GM18526 (cell line): ENCODE measurements around the gene MTHFD1.

ENCODE experiments used
- POLR2A ChIP-seq: IDR thresholded peaks from 3 replicates; pipeline ENCODE4 v1.6.1; 2011; ENCODE audit not compliant: insufficient read length; ENCODE audit errors: extremely low read depth

Gene MTHFD1

DNA sequence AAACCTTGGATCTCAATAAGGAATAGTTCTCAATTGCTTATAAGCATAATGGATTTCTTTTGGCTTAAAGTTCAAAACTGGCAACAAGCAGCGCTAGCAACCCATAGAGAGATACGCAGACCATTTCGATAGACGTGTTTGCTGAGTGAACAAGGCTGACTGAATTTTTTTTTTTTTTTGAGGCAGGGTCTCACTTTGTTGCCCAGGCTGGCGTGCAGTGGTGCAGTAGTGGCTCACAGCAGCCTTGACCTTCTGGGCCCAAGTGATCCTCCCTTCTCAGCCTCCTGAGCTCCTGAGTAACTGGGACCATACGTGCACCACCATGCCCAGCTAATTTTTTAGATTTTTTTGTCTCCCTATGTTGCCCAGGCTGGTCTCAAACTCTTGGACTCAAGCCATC lies 75.7 kb downstream of the MTHFD1 start:
- no peak for TF ChIP-seq POLR2A

DNA sequence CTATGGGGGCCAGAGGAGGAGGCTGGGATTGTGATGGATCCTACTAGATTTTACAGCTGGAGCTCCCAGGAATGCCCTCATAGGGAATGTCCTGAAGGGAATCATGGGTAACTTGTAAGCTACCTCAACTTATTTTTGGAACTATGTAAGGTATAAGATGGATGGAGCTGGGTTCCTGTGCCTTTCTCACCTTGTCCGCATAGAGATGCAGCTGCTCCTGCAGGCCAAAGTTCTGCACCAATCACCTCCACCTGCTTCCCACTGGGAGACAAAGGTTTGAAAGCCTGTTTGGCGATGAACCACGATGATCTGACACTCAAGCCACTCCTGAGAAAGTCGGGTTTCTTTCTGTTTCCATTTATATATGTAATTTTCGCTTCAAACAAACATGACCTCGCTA lies 76.5 kb downstream of the MTHFD1 start:
- TF ChIP-seq POLR2A, result no peak

DNA sequence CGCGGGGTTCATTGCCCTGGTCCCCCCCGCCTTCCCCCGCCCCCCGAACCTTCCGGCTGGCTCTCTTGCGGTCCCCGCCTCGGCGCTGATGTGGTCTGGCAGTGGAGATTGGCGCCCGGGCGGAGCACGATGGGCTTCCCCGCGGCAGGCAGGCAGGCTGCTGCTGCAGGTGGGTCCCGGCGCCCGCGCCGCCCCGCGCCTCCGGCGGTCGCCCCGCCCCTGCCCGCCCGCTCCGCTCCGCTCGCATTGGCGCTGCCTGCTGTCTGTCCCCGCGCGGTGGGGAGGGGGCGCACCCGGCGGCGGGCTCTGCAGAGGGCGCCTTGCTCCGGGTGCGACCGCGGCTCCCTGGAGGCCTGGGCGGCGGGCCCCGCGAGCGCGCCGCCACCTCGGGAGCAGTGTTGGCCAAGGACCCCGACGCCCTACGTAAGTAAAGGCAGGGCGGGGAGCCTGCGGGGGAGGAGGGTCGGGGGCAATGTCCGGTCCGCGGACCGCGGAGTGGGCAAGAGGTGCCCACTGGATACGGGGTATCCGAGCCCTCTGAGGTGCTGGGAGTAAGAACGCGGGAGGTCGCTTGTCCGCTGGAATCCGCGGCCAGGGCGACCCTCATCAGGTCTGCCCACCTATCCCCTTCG lies 77.2 kb downstream of the MTHFD1 start, which contains the start of gene AKAP5:
AKAP5 (plus strand) TSS at position 309 of the 632 bp plus-strand sequence. CDS start 2,896 bp downstream, outside the sequence.
- TF ChIP-seq POLR2A, result peak; percentile 51

DNA sequence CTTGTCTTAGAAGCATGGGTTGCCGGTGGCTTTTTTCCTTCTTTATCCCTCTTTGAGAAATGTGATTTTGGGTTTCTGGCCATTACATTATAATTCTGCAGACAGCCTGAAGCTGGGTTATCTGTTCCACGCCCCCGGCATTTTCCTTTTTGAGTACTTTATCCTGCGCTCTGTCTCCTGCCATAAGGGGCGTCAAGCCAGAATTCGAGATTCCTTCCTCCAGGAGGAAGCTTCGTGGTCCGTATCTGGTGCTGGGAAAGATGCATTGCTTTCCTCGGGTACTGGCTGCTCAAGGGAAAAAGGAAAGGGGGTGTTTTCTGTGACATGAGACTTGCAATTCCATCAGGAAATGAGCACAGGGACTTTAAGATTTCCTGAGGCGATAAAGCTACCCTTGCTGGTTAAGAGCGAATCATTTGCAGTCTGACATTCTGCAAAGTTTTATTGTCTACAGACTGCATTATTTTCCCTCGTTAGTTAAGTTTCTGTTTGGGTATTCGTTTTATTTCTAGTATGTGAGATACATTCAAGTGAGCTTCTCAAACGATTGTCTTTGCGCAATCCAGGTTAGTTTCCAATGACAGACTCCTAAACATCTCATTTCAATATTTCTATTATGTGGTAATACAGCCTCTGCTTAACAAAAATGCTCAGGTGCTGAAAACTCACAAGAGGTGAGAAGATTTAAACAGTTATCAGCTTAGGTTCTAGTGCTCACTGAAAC lies 77.8 kb downstream of the MTHFD1 start:
- TF ChIP-seq POLR2A, result no peak

DNA sequence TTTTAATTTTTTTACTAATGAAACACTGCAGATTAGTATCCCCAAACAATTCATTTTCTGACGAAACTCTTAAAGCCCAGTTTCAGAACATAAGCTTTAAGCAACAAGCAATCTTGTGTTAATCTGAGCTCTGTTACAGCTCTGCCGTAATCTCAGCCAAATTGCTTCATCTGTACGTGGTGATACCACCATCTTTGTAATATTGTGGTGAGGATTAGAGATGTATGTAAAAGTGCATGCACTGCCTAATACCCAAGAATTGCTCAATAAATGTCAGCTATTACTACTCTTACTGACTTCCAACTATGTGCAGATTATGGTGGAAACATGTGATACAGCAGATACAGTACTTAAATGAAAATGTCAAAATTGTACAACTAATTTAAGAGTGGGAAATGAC lies 78.9 kb downstream of the MTHFD1 start:
- TF ChIP-seq POLR2A, result no peak

DNA sequence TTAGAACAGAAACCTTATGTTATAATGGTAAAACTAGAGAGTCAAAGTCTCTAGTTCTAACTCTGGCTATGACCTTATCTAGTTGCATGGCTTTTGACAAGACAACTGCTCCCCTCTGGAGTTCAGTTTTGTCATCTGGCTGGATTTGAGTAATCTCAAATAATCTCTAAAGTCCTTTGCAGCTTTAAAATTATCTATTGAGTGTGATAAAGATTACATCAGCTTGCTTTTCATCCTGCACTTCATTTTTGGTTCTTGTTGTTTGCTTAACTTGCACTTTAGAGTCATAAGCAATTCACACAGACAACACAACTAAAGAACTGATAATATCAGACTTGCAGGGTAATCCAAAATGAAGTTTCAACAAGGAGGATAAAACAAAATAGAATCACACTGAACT lies 79.4 kb downstream of the MTHFD1 start:
- no peak for TF ChIP-seq POLR2A

DNA sequence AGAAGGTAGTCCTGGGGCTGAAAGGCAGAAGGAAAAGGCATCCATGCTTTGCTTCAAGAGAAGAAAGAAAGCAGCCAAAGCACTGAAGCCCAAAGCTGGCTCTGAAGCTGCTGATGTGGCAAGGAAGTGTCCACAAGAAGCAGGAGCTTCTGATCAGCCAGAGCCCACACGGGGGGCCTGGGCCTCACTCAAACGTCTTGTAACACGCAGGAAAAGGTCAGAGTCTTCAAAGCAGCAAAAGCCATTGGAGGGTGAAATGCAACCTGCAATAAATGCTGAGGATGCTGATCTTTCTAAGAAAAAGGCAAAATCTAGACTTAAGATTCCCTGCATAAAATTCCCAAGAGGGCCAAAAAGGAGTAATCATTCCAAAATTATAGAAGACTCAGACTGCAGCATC lies 80.3 kb downstream of the MTHFD1 start:
- TF ChIP-seq POLR2A, result no peak

DNA sequence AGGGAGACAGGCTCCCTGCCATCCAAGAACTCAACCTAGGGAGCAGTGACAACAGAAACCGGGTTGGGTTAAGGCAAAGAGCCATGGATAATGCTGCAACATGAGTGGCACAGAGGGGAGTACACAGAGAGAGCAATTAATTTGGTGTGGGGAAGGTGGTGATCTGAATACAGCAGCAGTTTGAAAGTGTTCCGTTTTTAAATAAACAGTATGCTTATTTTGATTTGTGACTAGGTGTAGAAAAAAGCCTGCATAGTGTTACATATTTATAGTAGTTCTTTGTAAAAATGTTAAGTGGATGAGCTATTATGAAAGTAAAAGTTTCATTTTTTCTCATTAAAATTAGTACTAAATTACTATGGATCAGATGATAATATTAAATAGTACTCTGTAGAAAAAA lies 85.9 kb downstream of the MTHFD1 start:
- no peak for TF ChIP-seq POLR2A

DNA sequence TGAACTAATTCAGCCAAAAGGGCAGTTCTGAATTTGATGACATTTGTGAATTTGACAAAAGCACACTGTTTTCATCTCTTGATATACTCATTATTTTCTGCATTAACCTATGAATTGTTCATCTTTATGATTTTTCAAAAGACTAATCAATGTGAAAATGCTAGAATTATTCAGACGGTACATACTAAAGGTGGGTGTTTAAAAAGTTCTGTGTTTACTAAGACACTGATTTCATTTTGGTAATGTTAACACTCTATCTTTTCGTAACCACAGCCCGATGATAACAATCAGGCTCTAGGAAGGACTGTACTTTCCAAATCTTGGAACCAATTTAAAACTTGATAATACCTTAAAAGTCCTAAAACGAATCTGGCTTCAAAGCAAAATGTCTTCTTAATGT lies 86.5 kb downstream of the MTHFD1 start:
- no peak for TF ChIP-seq POLR2A

DNA sequence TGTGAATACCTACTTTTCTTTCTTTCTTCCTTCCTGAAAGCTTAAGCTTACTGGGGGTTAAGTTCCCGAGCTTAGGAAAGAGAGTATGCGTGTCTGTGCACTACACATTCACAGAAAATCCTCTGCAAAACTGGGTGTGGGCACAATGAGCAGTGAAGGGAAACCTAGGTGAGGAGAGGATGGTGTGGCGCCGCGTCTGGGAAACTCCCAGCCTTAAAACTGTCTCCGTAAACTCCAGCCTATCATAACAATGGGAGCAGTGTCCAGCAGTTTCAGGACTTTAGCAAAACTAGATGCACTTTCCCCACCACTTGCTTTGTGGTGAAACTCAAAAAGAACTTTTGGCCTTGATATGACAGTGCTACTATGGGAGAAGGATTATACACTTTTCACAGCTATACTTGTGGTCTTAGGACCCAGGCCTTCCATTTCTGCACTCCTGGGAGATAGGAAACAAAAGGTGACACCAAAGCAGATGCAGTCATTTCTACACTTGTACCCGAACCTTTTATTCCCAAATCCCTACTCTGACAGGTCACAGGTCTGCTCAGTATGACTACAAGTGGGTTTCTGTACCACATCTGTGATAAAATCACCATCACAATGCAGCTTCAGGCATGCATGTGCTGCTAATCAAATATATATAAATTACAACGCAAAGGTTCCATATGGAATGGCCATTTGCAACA lies 87.6 kb downstream of the MTHFD1 start:
- no peak for TF ChIP-seq POLR2A

DNA sequence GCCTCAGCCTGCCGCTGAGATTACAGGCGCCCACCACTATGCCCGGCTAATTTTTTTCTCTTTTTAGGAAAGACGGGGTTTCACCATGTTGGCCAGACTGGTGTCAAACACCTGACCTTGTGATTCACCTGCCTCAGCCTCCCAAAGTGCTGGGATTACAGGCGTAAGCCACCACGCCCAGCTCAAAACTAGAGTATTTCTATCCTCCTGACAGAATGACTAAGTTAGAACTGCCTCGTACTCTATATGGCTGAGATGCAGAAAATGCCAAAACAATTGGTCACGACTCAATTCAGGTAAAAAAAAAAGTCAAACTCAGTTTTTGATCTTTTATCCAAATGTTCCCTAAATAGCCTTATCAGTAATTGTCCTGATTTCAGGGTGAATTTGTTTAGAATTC lies 88.3 kb downstream of the MTHFD1 start:
- TF ChIP-seq POLR2A, result no peak

DNA sequence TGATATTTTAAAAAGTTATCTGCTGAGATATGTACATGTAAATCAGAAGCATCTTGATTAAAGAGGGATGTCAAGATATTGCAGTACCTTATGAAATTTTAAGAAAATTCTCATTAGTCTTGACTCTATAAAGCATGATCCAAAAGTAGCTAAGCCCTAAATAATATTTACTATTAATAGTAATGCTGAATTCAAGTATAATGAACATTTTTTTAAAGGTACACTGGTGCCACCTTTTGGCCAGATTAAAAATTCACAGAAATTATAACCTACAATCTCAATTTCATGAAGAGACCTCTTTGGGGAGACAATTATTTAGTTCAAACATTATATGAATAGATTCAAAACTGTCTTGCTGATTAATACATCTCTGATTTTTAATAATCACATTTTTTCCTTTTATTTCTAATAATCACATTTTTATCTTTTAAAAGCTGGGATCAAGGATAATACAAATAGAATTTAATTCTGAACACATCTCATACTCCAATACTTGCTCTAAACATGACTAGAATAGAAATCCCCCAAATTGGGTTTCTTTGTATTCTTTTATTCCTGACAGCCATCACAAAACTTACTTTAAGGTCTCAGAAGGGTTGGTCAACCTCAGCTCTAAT lies 90.6 kb downstream of the MTHFD1 start:
- TF ChIP-seq POLR2A, result no peak

DNA sequence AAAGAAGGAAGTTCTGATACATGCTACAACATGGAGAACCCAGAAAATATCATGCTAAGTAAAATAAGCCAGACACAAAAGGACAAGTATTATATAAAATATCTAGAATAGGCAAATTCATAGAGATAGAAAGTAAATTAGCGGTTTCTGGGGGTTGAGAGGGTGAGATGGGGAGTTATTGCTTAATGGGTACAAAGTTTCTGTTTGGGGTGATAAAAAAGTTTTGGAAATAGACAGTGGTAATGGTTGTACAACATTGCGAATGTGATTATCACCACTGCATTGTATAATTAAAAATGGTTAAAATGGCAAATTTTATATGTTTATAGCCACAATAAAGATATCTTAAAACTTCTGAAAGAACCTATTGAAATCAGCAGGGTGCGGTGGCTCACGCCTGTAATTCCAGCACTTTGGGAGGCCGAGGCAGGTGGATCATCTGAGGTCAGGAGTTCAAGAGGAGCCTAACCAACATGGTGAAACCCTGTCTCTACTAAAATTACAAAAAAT lies 100.5 kb downstream of the MTHFD1 start:
- TF ChIP-seq POLR2A, result no peak

DNA sequence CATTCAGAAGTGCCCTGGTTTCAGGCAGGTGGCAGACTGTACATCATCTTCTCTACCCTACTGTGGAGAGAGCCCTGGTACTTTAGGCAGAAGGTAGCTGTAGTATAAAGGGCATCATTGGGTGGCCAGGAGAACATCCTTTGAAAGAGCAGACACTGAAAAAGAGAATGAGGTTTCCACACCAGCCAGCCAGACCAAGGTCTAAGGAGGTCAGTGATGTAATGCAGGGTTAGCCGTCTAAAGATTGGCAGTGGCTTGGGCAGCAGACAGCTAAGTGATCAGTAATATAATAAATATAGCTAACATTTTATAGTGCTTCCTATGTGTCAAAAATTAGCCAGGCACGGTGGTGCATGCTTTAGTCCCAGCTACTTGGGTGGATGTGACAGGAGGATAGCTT lies 103.5 kb downstream of the MTHFD1 start:
- no peak for TF ChIP-seq POLR2A

DNA sequence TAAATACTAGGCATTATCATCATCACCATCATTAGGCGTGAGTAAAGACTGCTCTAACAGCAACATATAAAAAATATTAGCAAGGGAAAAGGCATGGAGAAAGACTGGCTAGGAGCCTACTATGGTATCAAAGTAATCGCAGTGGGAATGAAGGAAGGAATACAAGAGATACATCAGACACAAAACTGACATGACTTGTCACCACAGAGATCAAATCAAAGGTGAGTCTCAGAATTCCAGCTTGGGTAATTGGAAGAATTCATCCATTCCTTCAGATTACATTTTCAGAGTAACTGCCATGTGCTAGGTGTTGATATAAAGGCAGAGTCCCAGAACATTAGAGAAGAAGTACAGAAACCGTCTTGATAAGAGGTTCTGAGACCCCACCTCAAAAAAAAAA lies 105.3 kb downstream of the MTHFD1 start:
- TF ChIP-seq POLR2A, result no peak

DNA sequence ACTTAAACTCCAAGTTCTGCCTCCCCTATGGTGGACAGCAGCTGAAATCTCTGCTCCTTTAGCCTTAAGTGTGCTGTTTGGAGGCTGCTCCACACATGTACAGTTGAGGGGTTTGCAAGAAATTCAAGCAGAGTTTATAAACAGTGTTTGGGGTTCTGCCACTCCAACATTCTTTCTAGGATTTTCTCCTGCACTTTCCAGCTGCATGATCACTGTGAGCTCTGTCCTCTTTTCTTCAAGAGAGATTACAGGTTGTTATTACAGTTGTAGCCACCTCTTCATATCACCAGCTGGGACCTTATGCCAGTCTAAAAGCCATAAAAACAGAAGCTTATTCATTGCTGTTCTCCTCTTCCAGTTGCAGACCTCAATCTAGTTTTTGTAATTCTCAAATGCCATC lies 107.1 kb downstream of the MTHFD1 start:
- no peak for TF ChIP-seq POLR2A
